HG03571 (cell line): ENCODE measurements around the gene SRCAP.

Experiments used
- ATAC-seq: cut with Tn5 transposase; IDR thresholded peaks from one replicate; pipeline ENCODE4 v1.9.1; 2021; ENCODE audit not compliant: unreplicated experiment

SRCAP gene

GRCh38 chr16:30728899-30729672, 30.1 kb downstream of the SRCAP start:
- ATAC-seq: no peak

GRCh38 chr16:30731411-30731810, 32.4 kb downstream of the SRCAP start:
- ATAC-seq: no peak

GRCh38 chr16:30736995-30737793, 38.2 kb downstream of the SRCAP start:
- no peak for ATAC-seq

GRCh38 chr16:30737794-30738648, 39.0 kb downstream of the SRCAP start:
- ATAC-seq: no peak

GRCh38 chr16:30738984-30739951, 40.3 kb downstream of the SRCAP start:
- ATAC-seq: no peak

GRCh38 chr16:30740364-30741251, 41.6 kb downstream of the SRCAP start:
- no peak for ATAC-seq

GRCh38 chr16:30741461-30741914, 42.5 kb downstream of the SRCAP start:
- no peak for ATAC-seq

- ATAC-seq: no peak
These were observed 44.7 kb downstream of the SRCAP start for GRCh38 chr16:30743716-30744115.

- ATAC-seq: no peak
These were observed 45.2 kb downstream of the SRCAP start for GRCh38 chr16:30744183-30744582.

- ATAC-seq: no peak
These were observed 46.1 kb downstream of the SRCAP start for GRCh38 chr16:30745082-30745481.

GRCh38 chr16:30746638-30747175, 47.7 kb downstream of the SRCAP start:
- ATAC-seq: no peak

GRCh38 chr16:30747331-30747730, 48.4 kb downstream of the SRCAP start:
- ATAC-seq: no peak

GRCh38 chr16:30747799-30748633, 49.0 kb downstream of the SRCAP start, which contains the start of gene PHKG2:
Gene PHKG2, plus strand, starts transcription at chr16:30748425. Its CDS starts 396 bp downstream, at chr16:30748821.
- peak; percentile 91 for ATAC-seq

- ATAC-seq: peak; percentile 12
These were observed 49.9 kb downstream of the SRCAP start for GRCh38 chr16:30748634-30749445.

GRCh38 chr16:30750201-30750600, 51.2 kb downstream of the SRCAP start:
- no peak for ATAC-seq

- ATAC-seq: no peak
These were observed 52.0 kb downstream of the SRCAP start for GRCh38 chr16:30750876-30751465.

- no peak for ATAC-seq
These were observed 54.6 kb downstream of the SRCAP start for GRCh38 chr16:30753596-30753995.
